Measurements from ENCODE around the gene BPI. TPM values are rescaled to one million over a fixed set of nuclear protein-coding genes. Genes with fewer than 3 reads are reported as not detected.
"Not testable (repeated sequence)": the region's sequence is repeated elsewhere in the genome, so short reads cannot be mapped to it uniquely, and the experiment has no call there.

BPI gene
- total and polyA plus RNA-seq, 2 donors = 0.09 to 0.32 TPM

DNA sequence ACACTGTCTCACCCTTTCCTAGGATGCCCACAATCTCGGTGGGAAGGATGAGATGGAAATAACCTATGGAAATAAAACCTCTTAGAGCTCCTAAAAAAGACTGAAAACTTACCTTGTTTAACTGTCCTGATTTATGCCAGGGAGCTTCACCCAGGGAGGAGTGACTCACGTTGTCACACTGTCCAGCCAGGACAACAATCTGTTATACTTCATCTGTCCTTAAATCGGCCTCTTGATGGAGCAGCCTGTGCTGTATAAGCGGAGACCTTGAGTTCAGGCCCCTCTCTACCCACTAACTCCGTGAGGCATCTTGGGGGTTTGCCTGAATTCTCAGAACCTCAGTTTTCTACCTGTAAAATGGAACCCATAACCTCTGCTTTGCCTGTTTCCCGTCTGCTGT is 34.2 kb upstream of the BPI start:
- Histone ChIP-seq H3K27ac (ENCODE audit: low read depth) (no peak overlapping the region), H3K36me3 (ENCODE audit: insufficient read depth) (no peaks in the 10 kb centered on the region), H3K4me1 (ENCODE audit: insufficient read depth) (peaks cover 6% of the 10 kb centered on the region), H3K4me3 (ENCODE audit: low read depth, low read length) (no peak overlapping the region)
- WGBS = 82% methylated on average over 6 of the region's 6 CpGs
- no peak for DNase-seq (ENCODE audit: extremely low spot score)

GRCh38 chr20:38270869-38271605 is 32.9 kb upstream of the BPI start:
- DNase-seq (ENCODE audit: extremely low spot score) = peak; percentile 78
- no peaks in the 10 kb centered on the region for H3K36me3 ChIP-seq (ENCODE audit: insufficient read depth)
- WGBS = 52% methylated on average over 10 of the region's 10 CpGs
- no peak overlapping the region for H3K4me3 ChIP-seq (ENCODE audit: low read depth, low read length)
- peak overlapping the region; percentile 41 for H3K27ac ChIP-seq (ENCODE audit: low read depth)
- peaks cover 6% of the 10 kb centered on the region for H3K4me1 ChIP-seq (ENCODE audit: insufficient read depth)

GRCh38 chr20:38271608-38272120 is 32.3 kb upstream of the BPI start:
- no peak overlapping the region for H3K4me3 ChIP-seq (ENCODE audit: low read depth, low read length)

DNA sequence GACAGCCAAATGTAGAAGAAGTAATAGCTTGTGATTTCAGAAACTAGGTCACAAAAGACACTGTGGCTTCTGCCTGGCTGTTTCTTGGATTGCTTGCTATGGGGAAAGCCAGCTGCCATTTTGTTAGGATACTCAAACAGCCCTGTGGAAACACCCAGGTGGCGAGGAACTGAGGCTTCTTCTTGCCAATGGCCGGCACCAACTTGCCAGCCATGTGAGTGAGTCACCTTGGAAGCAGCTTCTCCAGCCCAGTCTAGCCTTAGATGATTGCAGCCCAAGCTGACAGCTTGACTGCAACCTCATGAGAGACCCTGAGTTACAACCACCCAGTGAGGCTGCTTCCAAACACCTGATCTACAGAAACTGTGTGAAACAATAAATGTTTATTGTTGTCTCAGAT is 31.6 kb upstream of the BPI start:
- WGBS = 84% methylated on average over 2 of the region's 2 CpGs
- Histone ChIP-seq H3K4me1 (ENCODE audit: insufficient read depth) (peaks cover 6% of the 10 kb centered on the region), H3K36me3 (ENCODE audit: insufficient read depth) (no peaks in the 10 kb centered on the region), H3K27ac (ENCODE audit: low read depth) (no peak overlapping the region), H3K4me3 (ENCODE audit: low read depth, low read length) (no peak overlapping the region)
- no peak for DNase-seq (ENCODE audit: extremely low spot score)

More at GRCh38 chr20:38271608-38272120, 32.3 kb upstream of the BPI start:
- DNase-seq (ENCODE audit: extremely low spot score) = no peak
- Histone ChIP-seq H3K27ac (ENCODE audit: low read depth) (peak overlapping the region; percentile 41), H3K4me1 (ENCODE audit: insufficient read depth) (peaks cover 6% of the 10 kb centered on the region), H3K36me3 (ENCODE audit: insufficient read depth) (no peaks in the 10 kb centered on the region)
- WGBS = 91% methylated on average over 2 of the region's 2 CpGs

GRCh38 chr20:38272961-38273360 is 31.0 kb upstream of the BPI start:
- Histone ChIP-seq H3K4me1 (ENCODE audit: insufficient read depth) (peaks cover 6% of the 10 kb centered on the region), H3K36me3 (ENCODE audit: insufficient read depth) (no peaks in the 10 kb centered on the region), H3K27ac (ENCODE audit: low read depth) (no peak overlapping the region), H3K4me3 (ENCODE audit: low read depth, low read length) (no peak overlapping the region)
- 44% methylated on average over 2 of the region's 2 CpGs for WGBS
- no peak for DNase-seq (ENCODE audit: extremely low spot score)

- no peak overlapping the region for H3K27ac ChIP-seq (ENCODE audit: low read depth)
- 88% methylated on average over 12 of the region's 12 CpGs for WGBS
These were observed 28.0 kb upstream of the BPI start for GRCh38 chr20:38275815-38276550.

DNA sequence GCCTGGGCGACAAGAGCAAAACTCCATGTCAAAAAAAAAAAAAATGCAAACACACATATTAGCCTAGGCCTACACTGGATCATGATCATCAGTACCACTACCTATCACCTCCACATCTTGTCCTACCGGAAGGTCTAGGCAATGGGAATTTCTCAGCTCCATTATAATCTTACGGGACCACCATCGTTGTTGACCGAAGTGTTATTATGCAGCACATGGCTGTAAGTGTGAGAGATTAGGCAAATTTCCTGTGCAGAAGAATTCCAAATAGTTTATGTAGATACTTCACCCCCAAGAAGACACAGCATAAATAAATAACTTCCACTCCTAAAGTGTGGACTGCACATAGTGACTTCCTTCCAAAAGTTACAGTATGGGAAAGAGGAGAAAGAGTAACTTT is 26.7 kb upstream of the BPI start:
- Histone ChIP-seq H3K36me3 (ENCODE audit: insufficient read depth) (no peaks in the 10 kb centered on the region), H3K27ac (ENCODE audit: low read depth) (no peak overlapping the region), H3K4me3 (ENCODE audit: low read depth, low read length) (no peak overlapping the region), H3K4me1 (ENCODE audit: insufficient read depth) (no peaks in the 10 kb centered on the region)
- no peak for DNase-seq (ENCODE audit: extremely low spot score)
- 91% methylated on average over 5 of the region's 5 CpGs for WGBS

More at GRCh38 chr20:38275815-38276550, 28.0 kb upstream of the BPI start:
- H3K36me3 ChIP-seq (ENCODE audit: insufficient read depth) = no peaks in the 10 kb centered on the region
- no peak for DNase-seq (ENCODE audit: extremely low spot score)
- no peak overlapping the region for H3K4me3 ChIP-seq (ENCODE audit: low read depth, low read length)
- H3K4me1 ChIP-seq (ENCODE audit: insufficient read depth) = peaks cover 3% of the 10 kb centered on the region

- 93% methylated on average over 2 of the region's 2 CpGs for WGBS
- Histone ChIP-seq H3K36me3 (ENCODE audit: insufficient read depth) (no peaks in the 10 kb centered on the region), H3K27ac (ENCODE audit: low read depth) (no peak overlapping the region), H3K4me3 (ENCODE audit: low read depth, low read length) (no peak overlapping the region), H3K4me1 (ENCODE audit: insufficient read depth) (no peaks in the 10 kb centered on the region)
- no peak for DNase-seq (ENCODE audit: extremely low spot score)
These were observed 26.3 kb upstream of the BPI start for GRCh38 chr20:38277691-38278090.

DNA sequence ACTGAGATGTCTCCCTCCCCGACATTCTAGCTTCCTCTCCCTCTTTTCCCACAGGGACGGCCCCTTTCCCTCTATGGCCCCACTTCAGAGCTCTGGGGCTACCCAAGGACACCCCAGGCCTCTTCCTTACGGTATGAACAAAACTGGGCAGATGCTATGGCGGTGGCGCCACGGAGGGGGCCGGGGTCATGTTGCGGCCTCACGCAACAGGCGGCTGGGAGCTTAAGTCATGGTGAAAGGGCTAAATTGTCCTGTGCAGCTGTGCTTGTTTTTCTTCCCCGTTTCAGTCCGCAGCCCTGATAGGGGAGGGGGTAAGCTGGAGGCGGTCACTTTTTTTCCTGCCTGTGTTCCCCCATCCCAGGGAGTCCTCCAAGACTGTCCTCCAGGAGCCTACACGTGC is 25.8 kb upstream of the BPI start:
- DNase-seq (ENCODE audit: extremely low spot score) = no peak
- Histone ChIP-seq H3K4me1 (ENCODE audit: insufficient read depth) (no peaks in the 10 kb centered on the region), H3K4me3 (ENCODE audit: low read depth, low read length) (no peak overlapping the region), H3K36me3 (ENCODE audit: insufficient read depth) (no peaks in the 10 kb centered on the region), H3K27ac (ENCODE audit: low read depth) (no peak overlapping the region)
- 73% methylated on average over 14 of the region's 14 CpGs for WGBS

GRCh38 chr20:38278763-38279162 is 25.2 kb upstream of the BPI start:
- Histone ChIP-seq H3K4me3 (ENCODE audit: low read depth, low read length) (no peak overlapping the region), H3K27ac (ENCODE audit: low read depth) (no peak overlapping the region), H3K36me3 (ENCODE audit: insufficient read depth) (no peaks in the 10 kb centered on the region), H3K4me1 (ENCODE audit: insufficient read depth) (no peaks in the 10 kb centered on the region)
- WGBS = 94% methylated on average over 2 of the region's 2 CpGs
- no peak for DNase-seq (ENCODE audit: extremely low spot score)

DNA sequence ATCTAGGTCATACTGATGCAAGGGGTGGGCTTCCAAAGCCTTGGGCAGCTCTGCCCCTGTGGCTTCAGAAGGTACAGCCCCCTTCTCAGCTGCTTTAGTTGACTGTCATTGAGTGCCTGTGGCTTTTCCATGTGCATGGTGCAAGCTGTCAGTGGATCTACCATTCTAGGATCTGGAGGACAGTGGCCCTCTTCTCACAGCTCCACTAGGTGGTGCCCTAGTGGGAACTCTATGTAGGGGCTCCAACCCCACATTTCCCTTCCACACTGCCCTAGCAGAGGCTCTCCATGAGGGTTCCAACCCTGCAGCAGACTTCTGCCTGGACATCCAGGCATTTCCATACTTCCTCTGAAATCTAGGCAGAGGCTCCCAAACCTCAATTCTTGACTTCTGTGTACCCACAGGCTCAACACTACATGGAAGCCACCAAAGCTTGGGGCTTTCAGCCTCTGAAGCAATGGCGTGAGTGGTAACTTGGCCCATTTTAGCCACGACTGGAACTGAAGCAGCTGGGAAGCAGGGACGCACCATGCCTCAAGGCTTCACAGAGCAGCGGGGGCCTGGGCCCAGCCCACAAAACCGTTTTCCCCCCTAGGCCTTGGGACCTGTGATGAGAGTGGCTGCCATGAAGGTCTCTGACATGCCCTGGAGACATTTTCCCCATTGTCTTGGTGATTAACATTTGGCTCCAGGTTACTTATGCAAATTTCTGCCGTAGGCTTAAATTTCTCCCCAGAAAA is 22.6 kb upstream of the BPI start:
- H3K4me1 ChIP-seq (ENCODE audit: insufficient read depth); H3K27ac ChIP-seq (ENCODE audit: low read depth); H3K36me3 ChIP-seq (ENCODE audit: insufficient read depth); H3K4me3 ChIP-seq (ENCODE audit: low read depth, low read length); DNase-seq (ENCODE audit: extremely low spot score): not testable (repeated sequence)
- 94% methylated on average over 6 of the region's 6 CpGs for WGBS

GRCh38 chr20:38283236-38283635 is 20.7 kb upstream of the BPI start:
- H3K27ac ChIP-seq (ENCODE audit: low read depth) = no peak overlapping the region
- no peaks in the 10 kb centered on the region for H3K4me1 ChIP-seq (ENCODE audit: insufficient read depth)
- WGBS = 100% methylated on average over 2 of the region's 2 CpGs
- H3K36me3 ChIP-seq (ENCODE audit: insufficient read depth) = no peaks in the 10 kb centered on the region
- DNase-seq (ENCODE audit: extremely low spot score) = no peak
- H3K4me3 ChIP-seq (ENCODE audit: low read depth, low read length) = no peak overlapping the region

GRCh38 chr20:38284066-38284650 is 19.8 kb upstream of the BPI start:
- WGBS = 94% methylated on average over 7 of the region's 7 CpGs
- not testable (repeated sequence) for H3K27ac ChIP-seq (ENCODE audit: low read depth); H3K4me3 ChIP-seq (ENCODE audit: low read depth, low read length); DNase-seq (ENCODE audit: extremely low spot score); H3K4me1 ChIP-seq (ENCODE audit: insufficient read depth); H3K36me3 ChIP-seq (ENCODE audit: insufficient read depth)

All from urinary bladder (tissue), 4 donors.